IMR-90 (cell line): ENCODE measurements around the gene ZNF425.

Experiments used
- CEBPB ChIP-seq: IDR thresholded peaks from 2 replicates; pipeline ENCODE4 v1.6.1; 2012; ENCODE audit warnings: low read depth, low read length, improper control_type of control experiment
- CHD1 ChIP-seq: IDR thresholded peaks from 2 replicates; pipeline ENCODE4 v1.6.1; 2012; ENCODE audit warnings: low read depth, low read length, improper control_type of control experiment
- FOS ChIP-seq: fragments of 150-350 bp; IDR thresholded peaks from 2 replicates; pipeline ENCODE4 v1.6.1; 2016; ENCODE audit warnings: low read depth, low read length
- MAFK ChIP-seq: IDR thresholded peaks from 2 replicates; pipeline ENCODE4 v1.6.1; 2012; ENCODE audit warnings: low read depth, low read length, improper control_type of control experiment
- MAZ ChIP-seq: IDR thresholded peaks from 2 replicates; pipeline ENCODE4 v1.6.1; 2012; ENCODE audit warnings: low read depth, mild to moderate bottlenecking, low read length, improper control_type of control experiment, moderate library complexity, borderline replicate concordance
- NFE2L2 ChIP-seq: fragments of 150-350 bp; IDR thresholded peaks from 2 replicates; pipeline ENCODE4 v1.6.1; 2016; ENCODE audit warnings: low read depth, mild to moderate bottlenecking, low read length
- POLR2A ChIP-seq: IDR thresholded peaks from 2 replicates; pipeline ENCODE4 v1.6.1; 2012; ENCODE audit warnings: mild to moderate bottlenecking, low read depth, low read length
- RAD21 ChIP-seq: IDR thresholded peaks from 2 replicates; pipeline ENCODE4 v1.6.1; 2012; ENCODE audit warnings: low read length, improper control_type of control experiment
- RCOR1 ChIP-seq: IDR thresholded peaks from 2 replicates; pipeline ENCODE4 v1.6.1; 2012; ENCODE audit warnings: mild to moderate bottlenecking, low read length, improper control_type of control experiment; ENCODE audit not compliant: insufficient replicate concordance
- RFX5 ChIP-seq: IDR thresholded peaks from 2 replicates; pipeline ENCODE4 v1.8.0; 2012; ENCODE audit warnings: low read depth, mild to moderate bottlenecking, low read length, moderate library complexity
- TF ChIP-seq, protein P1 (sequence below): conservative IDR thresholded peaks from 2 replicates; pipeline ENCODE4 v1.5.1; 2012; ENCODE audit warnings: mild to moderate bottlenecking, low read depth, low read length, improper control_type of control experiment
- TF ChIP-seq, protein P2 (sequence below): fragments of 150-350 bp; IDR thresholded peaks from 2 replicates; pipeline ENCODE4 v1.6.1; 2016; ENCODE audit warnings: low read depth, mild to moderate bottlenecking, low read length, moderate library complexity, borderline replicate concordance

DNA sequence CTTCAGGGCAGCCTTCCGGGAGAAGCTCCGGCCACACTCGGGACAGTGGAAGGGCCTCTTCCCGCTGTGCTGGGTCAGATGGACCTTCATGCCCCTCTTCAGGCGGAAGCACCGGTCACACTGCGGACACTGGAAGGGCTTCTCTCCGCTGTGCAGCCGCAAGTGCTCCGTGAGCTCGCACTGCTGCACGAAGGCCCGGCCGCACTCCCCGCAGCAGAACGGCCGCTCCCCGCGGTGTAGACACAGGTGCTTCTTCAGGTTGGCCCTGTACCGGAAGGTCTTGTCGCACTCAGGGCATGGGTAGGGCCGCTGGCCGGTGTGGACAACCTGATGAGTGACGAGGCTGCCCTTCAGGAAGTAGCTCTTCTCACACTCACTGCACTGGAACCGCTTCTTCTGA lies 21.4 kb downstream of the ZNF425 start:
- TF ChIP-seq, protein P1, sequence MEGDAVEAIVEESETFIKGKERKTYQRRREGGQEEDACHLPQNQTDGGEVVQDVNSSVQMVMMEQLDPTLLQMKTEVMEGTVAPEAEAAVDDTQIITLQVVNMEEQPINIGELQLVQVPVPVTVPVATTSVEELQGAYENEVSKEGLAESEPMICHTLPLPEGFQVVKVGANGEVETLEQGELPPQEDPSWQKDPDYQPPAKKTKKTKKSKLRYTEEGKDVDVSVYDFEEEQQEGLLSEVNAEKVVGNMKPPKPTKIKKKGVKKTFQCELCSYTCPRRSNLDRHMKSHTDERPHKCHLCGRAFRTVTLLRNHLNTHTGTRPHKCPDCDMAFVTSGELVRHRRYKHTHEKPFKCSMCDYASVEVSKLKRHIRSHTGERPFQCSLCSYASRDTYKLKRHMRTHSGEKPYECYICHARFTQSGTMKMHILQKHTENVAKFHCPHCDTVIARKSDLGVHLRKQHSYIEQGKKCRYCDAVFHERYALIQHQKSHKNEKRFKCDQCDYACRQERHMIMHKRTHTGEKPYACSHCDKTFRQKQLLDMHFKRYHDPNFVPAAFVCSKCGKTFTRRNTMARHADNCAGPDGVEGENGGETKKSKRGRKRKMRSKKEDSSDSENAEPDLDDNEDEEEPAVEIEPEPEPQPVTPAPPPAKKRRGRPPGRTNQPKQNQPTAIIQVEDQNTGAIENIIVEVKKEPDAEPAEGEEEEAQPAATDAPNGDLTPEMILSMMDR, result no peak
- TF ChIP-seq POLR2A (no peak), RAD21 (no peak), RFX5 (no peak), MAZ (no peak), CEBPB (no peak), MAFK (no peak), NFE2L2 (no peak), RCOR1 (no peak), FOS (no peak), CHD1 (no peak)
- TF ChIP-seq, protein P2, sequence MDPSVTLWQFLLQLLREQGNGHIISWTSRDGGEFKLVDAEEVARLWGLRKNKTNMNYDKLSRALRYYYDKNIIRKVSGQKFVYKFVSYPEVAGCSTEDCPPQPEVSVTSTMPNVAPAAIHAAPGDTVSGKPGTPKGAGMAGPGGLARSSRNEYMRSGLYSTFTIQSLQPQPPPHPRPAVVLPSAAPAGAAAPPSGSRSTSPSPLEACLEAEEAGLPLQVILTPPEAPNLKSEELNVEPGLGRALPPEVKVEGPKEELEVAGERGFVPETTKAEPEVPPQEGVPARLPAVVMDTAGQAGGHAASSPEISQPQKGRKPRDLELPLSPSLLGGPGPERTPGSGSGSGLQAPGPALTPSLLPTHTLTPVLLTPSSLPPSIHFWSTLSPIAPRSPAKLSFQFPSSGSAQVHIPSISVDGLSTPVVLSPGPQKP, result no peak
